GM19238 (cell line): ENCODE results near the gene HCAR3.
"Not testable (repeated sequence)": the region's sequence is repeated elsewhere in the genome, so short reads cannot be mapped to it uniquely, and the experiment has no call there.

Experiments
- DNase-seq: peaks from one replicate; pipeline ENCODE4 v3.0.0; 2011; ENCODE audit warnings: low spot score; ENCODE audit not compliant: insufficient read length

The HCAR3 gene

GRCh38 chr12:122716658-122717057 is at the start of gene HCAR3:
TSS of gene HCAR3 (minus strand) at chr12:122716811. CDS start at chr12:122716737, 74 bp downstream.
- not testable (repeated sequence) for DNase-seq

- DNase-seq, result no peak
Measured at GRCh38 chr12:122757568-122757967, 41.0 kb upstream of the HCAR3 start.

GRCh38 chr12:122754790-122755189 is 38.2 kb upstream of the HCAR3 start:
- DNase-seq, result no peak

GRCh38 chr12:122753319-122753650 is 36.7 kb upstream of the HCAR3 start:
- DNase-seq, result no peak

DNA sequence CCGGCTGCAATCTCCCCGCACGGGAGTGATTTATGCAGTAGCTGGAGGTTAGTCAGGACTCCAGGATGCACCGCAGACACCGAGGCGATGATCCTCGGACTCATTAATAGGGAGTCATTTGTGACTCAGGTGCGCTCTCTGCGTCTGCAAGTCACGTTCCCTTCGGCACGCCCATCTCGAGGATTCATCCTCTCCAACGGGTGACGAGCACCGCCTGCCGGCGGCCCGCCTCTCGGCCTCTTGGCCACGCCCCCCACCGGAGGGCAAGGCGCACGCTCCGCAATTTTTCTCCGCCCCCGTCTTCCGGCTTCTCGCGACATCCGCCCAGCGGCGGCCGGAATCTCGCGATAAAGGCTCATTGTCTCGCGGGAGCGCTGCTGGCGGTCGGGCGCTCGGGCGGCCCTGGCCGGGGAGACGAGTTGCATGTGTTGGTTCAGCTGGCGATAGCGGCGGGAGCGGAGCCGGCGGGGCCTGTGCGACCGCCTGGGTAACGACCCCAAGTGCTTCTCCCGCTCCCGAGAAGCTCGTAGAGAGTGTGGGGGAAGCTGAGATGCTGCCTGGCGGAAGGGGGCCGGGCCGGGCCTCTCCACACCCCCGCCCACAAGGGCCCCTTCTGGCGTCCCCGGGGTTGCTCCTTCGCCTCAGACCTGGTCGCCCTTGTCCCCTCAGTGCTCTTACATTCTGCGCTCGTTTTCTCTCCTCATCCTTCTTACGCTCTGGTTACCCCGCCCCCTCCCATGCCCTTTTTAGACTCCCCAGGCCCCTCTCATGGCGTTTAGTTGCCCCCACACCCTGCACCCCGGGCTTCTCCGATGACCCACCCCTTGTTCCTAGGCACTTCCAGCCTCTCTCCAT is 36.1 kb upstream of the HCAR3 start, which contains the start of gene DENR:
Gene DENR (plus strand): TSS at position 361 of the 855 bp plus-strand sequence. CDS start 878 bp downstream, outside the sequence.
- DNase-seq, result peak; percentile 82

DNA sequence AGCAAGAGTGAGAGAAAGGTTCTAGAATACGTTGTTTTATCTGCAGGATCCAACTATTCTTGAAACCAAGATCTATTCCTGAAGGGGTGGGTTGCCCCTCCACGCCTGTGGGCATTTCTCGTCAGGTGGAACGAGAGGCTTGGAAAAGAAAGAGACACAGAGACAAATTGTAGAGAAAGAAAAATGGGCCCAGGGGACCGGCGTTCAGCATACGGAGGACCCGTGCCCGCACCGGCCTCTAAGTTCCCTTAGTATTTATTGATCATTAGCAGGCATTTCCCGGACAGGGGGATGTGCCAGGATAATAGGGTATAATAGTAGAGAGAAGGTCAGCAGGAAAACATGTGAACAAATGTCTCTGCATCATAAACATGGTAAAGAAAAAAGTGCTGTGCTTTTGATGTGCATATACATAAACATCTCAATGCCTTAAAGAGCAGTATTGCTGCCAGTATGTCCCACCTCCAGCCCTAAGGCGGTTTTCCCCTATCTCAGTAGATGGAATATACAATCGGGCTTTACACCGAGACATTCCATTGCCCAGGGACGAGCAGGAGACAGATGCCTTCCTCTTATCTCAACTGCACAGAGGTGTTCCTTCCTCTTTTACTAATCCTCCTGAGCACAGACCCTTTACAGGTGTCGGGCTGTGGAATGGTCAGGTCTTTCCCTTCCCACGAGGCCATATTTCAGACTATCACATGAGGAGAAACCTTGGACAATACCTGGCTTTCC is 34.3 kb upstream of the HCAR3 start:
- DNase-seq, result not testable (repeated sequence)

GRCh38 chr12:122749569-122750332 is 33.1 kb upstream of the HCAR3 start:
- DNase-seq, result no peak

DNA sequence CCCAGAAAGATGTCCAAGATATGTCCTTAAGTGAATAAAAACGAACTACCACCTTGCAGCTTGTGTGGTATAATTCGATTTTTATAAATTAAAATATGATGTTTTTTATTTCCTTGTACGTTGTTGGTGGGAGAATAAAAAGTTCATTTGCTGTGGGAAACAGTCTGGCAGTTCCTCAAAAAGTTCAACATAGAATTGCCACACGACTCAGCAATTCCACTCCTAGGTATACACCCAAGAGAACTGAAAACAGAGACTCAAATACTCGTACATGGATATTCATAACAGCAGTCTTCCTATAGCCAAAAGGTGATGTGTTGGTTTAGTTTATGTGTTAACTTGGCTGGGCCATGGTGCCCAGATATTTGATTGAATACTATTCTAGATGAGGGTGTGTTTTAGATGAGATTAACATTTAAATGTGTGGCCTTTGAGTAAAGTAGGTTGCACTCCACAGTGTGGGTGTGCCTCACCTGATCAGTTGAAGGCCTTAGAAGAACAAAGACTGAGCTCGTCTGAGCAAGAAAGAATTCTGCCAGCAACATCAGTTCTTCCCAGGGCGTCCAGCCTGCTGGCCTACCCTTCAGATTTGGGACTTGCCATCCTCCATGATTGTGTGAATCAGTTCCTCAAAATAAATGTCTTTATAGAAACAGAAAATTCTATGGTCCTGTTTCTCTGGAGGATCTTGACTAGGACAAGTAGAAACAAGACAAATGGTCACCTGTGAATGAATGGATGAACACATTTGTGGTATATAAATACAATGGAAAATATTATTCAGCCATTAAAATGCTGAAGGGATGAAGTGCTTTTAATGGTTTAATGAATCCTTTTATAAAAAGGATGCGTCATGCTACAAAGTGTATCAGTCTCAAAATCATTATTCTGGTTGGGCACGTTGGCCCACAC is 30.9 kb upstream of the HCAR3 start:
- DNase-seq, result no peak

GRCh38 chr12:122743895-122744525 is 27.4 kb upstream of the HCAR3 start:
- DNase-seq, result no peak

GRCh38 chr12:122740351-122740750 is 23.7 kb upstream of the HCAR3 start:
- DNase-seq, result no peak

GRCh38 chr12:122738571-122738970 is 22.0 kb upstream of the HCAR3 start:
- no peak for DNase-seq

DNA sequence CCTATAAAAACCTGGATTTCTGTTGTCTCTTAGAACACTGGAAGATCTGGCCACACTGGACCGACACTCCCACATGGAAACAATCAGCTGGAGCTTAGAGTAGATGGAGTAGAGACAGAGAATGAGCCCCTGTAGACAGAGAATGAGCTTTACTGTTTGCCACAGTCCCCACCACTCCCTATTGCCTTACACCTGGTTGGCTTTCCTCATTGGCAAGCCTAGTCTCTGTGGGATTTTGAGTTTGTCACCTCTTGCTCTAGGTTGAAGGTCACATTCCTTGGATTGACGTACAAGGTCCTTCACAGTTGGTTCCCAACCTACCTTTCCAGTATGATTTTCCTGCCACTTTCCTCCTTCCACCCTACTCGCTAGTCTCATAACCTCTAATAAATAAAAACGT is 16.0 kb upstream of the HCAR3 start:
- DNase-seq, result no peak

DNA sequence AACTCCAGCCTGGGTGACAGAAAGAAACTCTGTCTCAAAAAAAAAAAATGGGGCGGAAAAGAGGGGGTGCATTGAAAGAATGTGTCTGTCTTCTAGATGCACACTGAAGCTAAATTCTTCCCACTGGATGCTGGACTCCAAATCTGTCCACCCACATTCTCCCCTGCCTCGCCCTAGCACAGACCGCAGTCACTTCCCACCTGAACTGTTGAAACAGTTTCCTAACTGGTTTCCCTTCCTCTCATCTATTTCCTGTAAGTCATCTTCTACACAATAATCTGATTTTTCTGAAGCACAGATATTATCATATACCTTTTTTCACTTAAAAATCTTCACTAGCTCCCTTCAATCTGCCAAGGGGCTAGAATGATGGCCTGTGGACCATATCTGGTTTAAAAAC is 15.6 kb upstream of the HCAR3 start:
- DNase-seq, result no peak

DNA sequence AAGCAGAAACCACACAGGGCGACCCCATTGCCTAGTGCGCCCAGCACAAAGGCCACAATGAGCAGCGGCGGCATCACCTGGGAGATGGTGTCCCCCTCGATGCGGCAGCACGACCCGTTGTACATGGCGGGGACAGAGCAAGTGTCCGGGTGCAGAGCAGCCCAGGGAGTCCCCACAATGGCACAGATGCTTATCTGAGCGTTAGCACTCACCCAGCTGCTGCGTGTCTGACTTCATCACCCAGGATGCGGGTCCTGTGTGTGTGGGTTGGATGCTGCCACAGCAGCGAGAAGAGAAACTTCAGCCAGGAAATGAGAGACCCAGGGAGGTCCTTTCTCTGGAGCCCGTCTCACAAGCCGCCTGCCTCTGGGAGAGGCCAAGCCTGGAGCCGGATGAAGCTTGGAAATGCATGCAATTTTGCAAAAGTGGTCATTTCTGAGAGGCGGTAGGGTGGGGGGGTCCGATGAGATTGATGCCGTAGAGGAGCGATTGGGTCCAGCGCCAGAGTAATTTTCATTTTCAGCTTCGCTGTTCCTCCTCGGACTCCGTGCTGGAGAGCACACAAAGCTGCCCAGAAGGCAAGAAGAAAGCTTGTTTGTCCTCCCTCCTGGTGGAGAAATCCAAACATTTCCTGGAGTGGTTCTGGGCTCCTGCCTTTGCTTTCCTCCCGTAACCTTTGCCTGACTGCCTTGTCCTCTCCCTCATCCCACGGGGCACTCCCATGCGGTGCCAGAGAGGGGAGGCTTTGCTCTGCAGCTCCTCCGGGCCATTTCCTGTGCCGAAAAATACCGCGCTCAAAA is 13.8 kb upstream of the HCAR3 start, which contains the start of gene HCAR1:
Gene HCAR1 (minus strand): TSS at position 630 of the 800 bp plus-strand sequence. CDS start 505 bp downstream, at position 125.
- DNase-seq, result no peak

GRCh38 chr12:122729583-122730214 is 13.1 kb upstream of the HCAR3 start:
- DNase-seq, result no peak

GRCh38 chr12:122726080-122726558 is 9.5 kb upstream of the HCAR3 start:
- no peak for DNase-seq

DNA sequence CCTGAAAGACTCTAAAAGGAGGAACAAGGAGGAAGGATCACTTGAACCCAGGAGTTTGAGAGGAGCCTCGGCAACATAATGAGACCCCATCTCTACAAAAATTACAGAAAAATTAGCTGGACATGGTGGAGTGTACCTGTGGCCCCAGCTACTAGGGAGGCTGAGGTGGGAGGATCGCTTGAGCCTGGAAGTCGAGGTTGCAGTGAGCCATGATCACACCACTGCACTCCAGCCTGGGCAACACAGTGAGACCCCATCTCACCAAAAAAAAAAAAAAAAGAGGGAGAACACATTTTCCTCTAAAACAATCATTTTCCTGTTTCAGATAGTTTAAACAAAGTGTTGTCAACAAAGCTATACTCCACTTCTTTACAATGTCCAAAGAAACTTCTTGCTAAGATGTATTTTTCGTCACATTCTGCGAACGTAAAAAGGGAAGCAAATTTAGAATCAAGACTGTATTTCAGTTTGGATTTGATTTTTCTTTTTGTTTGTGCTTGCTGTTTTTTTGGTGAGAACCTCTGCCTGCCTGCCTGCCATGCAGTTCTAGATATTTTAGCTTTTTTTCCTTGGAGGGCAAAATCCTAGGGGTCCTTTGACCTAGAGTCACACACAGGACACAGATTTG is 9.0 kb upstream of the HCAR3 start:
- no peak for DNase-seq

- DNase-seq, result no peak
Measured at GRCh38 chr12:122724641-122725243, 8.1 kb upstream of the HCAR3 start.
